GM18505 (cell line): ENCODE measurements around the gene EIF1.

Experiments
- ATAC-seq: cut with Tn5 transposase; IDR thresholded peaks from one replicate; pipeline ENCODE4 v1.9.1; 2021; ENCODE audit not compliant: unreplicated experiment
- POLR2A ChIP-seq: IDR thresholded peaks from 4 replicates; pipeline ENCODE4 v1.6.1; 2011; ENCODE audit warnings: borderline replicate concordance; ENCODE audit not compliant: insufficient read depth, insufficient read length; ENCODE audit errors: extremely low read depth

EIF1 gene

DNA sequence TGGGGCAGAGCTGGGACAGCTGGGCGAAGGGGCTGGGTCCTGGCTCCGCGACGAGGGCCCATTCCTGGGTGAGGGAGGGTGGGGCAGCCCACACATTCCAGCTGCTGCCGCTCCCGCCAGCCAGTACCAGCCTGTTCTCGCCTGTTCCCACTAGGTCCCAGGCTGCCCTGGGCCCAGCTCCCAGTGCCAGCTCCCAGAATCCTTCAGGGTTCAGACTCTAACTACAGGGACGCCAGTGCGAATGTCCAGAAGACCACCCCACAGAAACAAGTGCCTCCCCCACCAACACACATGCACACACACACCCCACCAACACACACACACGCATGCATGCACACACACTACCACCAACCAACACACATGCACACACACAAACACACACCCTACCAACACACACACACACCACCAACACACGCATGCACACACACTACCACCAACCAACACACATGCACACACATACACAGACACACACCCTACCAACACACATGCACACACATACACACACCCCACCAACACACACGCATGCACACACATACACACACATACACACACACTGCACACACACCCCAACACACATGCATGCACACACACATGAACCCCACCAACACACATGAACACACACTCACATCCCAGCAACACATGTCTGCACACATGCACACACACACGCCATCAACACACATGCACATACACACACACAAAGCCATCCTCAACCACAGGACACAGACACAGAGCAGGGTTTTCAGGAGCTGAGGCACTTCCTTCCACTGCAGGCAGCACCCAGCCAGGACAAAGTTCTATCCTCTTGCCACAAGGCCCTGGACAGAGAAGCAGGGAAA, 36.8 kb upstream of the EIF1 start:
- ATAC-seq: no peak
- no peak for TF ChIP-seq POLR2A

DNA sequence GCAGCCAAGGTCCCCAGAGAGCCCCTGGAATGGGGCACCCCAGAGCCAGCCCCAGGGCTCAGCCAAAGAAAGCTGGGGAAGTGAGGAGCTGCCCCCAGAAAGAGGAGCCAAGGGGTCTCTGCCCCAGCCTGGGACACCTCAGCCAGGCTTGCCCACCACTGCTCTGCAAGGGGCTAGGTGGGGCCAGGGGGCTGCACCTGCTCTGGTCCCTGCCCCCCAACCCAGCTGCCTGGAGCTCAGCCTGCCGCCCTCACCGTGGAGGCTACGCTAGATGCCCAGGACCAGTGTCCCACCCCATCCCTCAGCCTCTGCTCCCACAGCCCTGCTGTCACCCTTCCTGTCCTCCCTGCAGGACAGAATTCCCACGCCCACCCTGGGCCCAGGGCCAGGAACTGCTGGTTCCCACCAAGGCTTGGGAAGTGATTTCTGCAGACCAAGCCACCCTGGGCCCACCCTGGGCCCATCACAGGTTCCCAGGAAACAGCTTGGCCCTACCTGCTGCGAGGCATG, 36.2 kb upstream of the EIF1 start:
- TF ChIP-seq POLR2A: no peak
- ATAC-seq: no peak

DNA sequence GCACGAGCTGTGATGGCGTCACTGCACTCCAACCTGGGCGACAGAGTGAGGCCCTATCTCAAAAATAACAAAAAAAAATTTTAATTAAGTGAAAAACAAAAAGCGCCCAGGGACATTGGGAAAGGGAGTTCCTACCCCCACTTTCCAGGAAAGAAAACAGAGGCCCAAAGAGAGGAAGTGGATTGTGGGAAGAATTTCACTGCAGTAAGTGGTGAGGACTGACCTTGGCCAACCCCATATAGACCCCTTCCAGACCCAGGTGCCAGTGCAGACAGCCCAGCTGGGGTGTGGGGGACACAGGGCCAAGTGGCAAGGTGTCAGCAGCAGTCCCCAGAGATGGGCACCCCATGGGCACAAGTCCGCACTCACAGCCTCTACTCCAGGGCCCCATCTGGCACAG, 35.3 kb upstream of the EIF1 start:
- TF ChIP-seq POLR2A: no peak
- ATAC-seq: no peak

DNA sequence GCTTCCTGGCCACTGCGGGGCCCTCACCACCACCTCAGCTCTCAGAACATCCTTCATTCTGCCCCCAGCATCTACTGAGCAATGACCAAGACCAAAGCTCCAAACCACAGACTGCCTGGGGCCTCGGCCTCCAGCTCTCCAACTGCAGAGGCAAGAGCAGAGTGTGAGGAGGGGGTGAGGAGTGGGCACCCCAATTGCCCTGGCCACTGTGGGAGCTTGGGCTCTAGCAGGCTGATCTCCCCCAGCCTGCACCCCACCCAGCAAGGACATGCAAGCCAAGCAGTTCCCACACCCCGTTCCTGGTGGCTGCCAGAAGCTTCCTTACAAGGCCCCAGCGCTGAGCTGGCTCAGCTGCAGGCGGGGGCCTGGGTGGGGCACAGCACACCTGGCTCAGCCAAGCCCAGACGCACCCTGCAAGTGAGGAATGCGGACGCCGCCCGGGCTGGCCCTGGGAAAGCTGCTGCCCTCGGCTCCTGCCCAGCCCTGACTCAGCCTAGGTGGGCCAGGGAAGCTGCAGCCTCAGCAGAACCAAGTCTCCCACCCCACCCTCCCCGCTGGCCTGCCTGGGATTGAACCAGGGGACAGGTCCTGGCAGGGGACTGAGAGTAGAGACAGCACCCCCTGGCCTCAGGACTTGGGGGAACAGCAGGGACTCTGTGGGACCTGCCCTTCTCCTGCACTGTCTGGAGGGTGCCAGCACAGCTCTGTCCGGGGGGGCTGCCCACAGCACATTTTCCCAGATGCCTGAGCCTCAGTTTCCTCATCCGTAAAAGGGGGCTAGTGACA, 34.6 kb upstream of the EIF1 start:
- no peak for TF ChIP-seq POLR2A
- no peak for ATAC-seq

DNA sequence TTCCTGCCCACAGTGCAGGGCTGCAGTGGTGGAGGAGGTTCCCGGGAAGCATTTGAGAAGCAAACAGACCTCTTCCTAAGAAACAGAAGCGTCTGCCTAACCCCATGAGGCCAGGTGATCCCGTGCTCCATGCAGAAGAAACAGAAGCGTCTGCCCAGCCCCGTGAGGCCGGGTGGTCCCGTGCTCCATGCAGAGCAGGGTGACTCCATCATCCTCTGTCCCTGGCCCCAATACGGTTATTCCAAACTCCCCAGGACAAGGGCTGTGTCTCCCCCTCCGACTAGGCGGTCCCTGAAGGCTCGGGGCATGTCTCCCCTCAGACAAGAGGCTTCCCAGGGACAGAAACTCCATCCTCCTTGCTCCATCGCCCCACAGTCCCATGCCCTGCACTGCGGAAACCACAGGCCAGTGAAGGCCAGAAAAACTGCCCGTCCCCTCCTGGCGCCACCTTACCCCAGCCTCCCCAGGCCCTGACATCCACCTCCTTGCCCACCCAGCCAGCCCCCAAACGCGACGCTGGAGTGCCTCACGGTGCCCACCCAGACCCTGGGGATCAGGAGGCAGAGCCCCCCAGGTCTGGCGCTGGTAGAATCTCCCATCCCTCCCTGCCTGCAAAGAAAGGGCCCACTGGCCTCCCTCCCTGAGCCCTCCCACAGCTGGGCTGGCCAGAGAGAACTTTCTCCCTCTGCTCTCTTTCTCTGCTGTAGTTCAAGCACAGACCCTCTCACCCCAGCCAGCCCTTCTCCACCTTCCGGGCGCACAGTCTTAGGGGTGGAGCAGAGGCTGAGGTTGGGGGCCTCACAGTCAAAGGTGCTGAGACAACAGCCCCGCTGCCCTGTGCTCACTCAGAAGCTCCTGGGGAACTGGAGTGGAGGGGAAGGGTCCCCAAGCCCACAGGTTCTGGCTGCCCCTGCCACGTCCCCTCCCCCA, 33.7 kb upstream of the EIF1 start:
- TF ChIP-seq POLR2A: no peak
- no peak for ATAC-seq

DNA sequence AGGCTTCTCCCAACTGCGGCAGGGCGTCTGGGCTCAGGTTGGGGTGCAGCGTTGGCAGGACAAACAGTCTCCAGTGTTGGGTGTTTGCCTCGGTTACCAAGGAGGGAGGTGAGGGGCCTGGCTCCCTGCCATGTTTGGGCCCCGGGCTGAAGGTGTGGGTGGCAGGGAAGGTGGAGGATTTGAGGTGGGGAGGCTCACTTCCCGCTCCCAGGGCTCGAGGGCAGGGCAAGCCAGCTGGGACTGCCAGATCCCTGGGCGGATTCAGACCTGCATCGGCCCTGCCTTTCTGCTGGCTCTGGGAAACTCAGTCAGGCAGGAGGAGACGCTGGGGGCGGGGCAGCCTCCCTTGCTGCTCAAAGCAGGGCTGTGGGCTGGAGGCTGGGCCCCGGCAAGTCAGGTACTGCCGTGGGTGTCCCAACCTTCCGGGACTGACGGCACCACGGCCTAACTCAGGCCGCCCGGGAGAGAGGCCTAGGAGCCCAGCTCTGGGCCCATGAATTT, 33.0 kb upstream of the EIF1 start:
- no peak for TF ChIP-seq POLR2A
- ATAC-seq: no peak

DNA sequence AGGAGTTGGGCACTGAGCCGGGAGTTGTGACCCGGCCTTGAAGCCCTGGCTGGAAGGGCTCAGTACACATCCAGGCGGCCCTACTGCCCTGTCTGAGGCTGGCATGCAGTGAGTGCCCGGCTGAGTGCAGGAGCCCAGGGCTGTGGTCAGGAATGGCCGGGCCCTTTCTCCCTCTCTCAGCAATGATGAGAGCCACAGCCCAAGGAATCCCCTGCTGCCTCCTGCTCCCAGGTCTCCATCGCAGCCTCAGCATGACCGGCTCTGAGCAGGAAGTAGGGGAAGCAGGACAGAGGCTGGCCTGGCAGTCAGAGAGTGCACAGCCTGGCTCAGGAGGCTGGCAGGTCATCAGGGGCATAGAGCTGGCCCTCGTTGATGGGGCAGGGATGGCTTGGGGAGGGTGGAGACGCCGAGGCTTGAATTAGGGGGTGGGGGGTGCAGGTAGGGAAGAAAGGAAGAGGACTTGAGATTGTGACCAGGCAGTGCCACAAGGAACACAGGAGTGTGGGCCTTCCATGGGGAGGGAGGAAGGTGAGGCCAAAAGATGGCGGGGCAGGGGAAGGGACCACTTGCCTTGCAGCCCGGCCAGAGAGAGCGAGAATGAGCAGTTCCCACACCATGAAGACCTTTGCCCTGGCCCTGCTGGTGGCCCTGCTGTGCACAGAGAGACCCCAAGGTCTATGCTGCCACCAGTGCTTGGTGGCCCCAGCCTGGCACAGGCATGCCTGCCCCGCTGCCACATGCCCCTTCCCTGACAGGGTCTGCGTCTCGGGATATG, 32.2 kb upstream of the EIF1 start:
- no peak for ATAC-seq
- no peak for TF ChIP-seq POLR2A

DNA sequence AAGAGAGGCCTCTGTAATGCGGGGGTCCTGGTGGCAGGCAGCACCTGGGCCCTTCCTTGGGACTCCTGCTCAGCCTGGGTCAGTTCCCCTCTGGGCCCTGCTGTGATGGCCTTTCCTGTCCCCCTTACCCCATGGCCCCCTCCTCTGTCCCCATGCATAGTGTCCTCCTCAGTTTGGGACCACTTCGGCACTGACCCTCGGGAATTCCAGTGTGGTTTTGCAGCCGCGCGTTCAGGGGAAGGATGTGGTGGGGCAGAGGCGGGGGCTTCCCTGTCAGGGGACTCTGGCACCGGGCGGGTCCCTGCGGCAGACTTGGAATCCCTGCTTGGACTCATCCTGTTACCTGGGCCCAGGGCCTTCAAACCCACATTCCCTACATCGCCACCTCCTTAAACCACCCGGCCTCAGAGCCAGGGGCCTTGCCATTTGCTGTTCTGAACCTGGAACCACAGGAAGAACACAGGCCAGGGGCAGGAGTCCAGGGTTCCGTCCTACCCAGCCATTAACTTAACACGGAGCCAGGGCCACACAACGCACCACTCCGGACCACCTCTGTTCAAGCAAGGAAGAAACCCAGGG, 31.4 kb upstream of the EIF1 start:
- TF ChIP-seq POLR2A: no peak
- ATAC-seq: no peak

DNA sequence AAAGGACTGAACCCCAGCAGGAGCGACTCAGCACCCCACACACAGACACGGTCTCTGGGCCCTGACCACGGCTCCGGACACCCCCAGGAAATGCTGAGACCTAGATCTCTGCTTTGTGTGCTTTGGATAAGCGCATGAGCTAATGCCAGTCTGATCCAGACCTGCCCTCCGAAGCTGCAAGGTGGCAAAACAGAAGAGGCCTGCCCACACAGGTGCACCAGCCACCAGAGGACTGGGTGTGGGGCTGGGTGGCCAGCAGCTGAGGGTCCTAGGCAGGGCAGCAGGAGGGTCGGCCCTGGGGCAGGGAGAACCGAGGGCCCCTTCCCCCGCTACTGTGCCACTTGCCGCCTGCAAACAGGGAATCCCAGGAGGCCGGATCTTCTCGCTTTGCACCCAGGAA, 30.7 kb upstream of the EIF1 start:
- TF ChIP-seq POLR2A: no peak
- ATAC-seq: no peak

DNA sequence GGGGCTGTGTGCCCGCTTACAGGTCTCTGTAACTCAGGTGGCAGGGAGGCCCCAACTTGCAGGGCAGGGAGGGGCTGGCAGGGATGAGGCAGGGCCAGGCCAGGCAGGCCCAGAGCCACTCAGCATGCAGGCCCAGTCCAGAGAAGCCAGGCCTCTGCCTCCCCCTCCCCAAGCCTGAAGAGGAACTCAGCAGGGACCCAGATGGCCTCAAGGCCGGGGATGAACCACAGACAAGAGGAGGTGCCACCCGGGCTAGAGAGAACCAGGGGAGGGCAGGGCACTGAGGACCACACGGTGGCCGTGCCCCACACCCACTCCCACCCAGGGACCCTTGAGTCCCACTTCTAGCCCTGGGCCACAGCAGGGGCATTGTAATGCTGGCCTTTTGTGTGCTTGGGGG, 29.8 kb upstream of the EIF1 start:
- no peak for ATAC-seq
- no peak for TF ChIP-seq POLR2A

DNA sequence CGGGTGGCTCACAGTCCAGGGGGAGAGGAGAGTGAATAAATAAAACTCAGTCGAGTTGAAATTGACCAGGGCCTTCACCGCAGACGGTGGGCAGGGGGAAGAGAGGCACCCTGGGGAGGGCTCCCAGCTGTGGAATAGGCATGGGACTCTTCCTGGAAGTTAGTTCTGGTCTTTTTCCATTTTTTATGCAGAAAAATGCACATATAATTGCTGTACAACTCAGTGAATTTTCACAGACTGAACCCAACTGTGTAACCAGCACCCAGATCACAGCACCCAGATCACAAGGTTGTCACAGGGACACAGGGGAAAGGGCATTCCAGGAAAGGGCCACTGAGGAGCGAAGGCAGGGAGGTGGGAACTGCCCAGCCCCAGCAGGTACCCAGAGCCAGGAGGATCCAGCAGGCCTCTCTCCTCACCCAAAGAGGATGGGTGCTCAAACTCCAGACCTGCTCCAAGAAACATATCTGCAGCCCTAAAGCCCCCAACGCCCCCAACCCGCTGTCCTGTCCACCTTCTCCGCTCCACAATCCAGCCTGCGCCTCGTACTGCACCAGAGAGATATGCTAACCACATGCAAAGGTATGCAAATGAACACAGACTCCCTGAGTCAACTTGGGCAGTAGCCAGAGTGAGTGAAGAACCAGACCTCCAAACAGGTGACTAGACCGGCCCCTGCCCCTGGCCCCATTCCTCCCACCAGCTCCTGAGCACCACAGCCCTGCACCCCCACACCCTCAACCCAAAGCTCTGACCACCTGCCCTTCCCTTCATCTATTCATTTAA, 29.1 kb upstream of the EIF1 start:
- no peak for TF ChIP-seq POLR2A
- ATAC-seq: no peak
